ENCODE results near the gene NDUFA13.

NDUFA13 gene

GRCh38 chr19:19540715-19541515 is 24.9 kb downstream of the NDUFA13 start:
- peaks cover 24% of the 10 kb centered on the region for H3K4me1 Mint-ChIP-seq (ENCODE audit: low read depth)
- DNase-seq, result peak; percentile 84
- H3K27ac Mint-ChIP-seq, result peak overlapping the region; percentile 73
- peaks cover 7% of the 10 kb centered on the region for H3K27me3 Mint-ChIP-seq
- no peaks in the 10 kb centered on the region for H3K36me3 Mint-ChIP-seq (ENCODE audit: low read depth)
- no peaks in the 10 kb centered on the region for H3K9me3 Mint-ChIP-seq
- peak overlapping the region; percentile 60 for H3K4me3 Mint-ChIP-seq

- H3K36me3 Mint-ChIP-seq (ENCODE audit: low read depth), result no peaks in the 10 kb centered on the region
- no peak overlapping the region for H3K4me3 Mint-ChIP-seq
- no peaks in the 10 kb centered on the region for H3K9me3 Mint-ChIP-seq
- H3K27ac Mint-ChIP-seq, result no peak overlapping the region
- H3K27me3 Mint-ChIP-seq, result peaks cover 7% of the 10 kb centered on the region
- DNase-seq, result no peak
- peaks cover 24% of the 10 kb centered on the region for H3K4me1 Mint-ChIP-seq (ENCODE audit: low read depth)
Observed at GRCh38 chr19:19541616-19542015, 25.6 kb downstream of the NDUFA13 start.

- H3K4me1 Mint-ChIP-seq (ENCODE audit: low read depth), result peaks cover 24% of the 10 kb centered on the region
- DNase-seq, result no peak
- no peaks in the 10 kb centered on the region for H3K9me3 Mint-ChIP-seq
- H3K36me3 Mint-ChIP-seq (ENCODE audit: low read depth), result no peaks in the 10 kb centered on the region
- no peak overlapping the region for H3K27ac Mint-ChIP-seq
- peaks cover 7% of the 10 kb centered on the region for H3K27me3 Mint-ChIP-seq
- H3K4me3 Mint-ChIP-seq, result no peak overlapping the region
Observed at GRCh38 chr19:19542507-19542906, 26.5 kb downstream of the NDUFA13 start.

- Mint-ChIP-seq H3K27ac (no peak overlapping the region), H3K4me3 (no peak overlapping the region), H3K36me3 (ENCODE audit: low read depth) (no peaks in the 10 kb centered on the region), H3K27me3 (peaks cover 7% of the 10 kb centered on the region), H3K4me1 (ENCODE audit: low read depth) (peaks cover 19% of the 10 kb centered on the region), H3K9me3 (no peaks in the 10 kb centered on the region)
- DNase-seq, result no peak
Observed at GRCh38 chr19:19543101-19543500, 27.1 kb downstream of the NDUFA13 start.

GRCh38 chr19:19543640-19544039 is 27.6 kb downstream of the NDUFA13 start:
- Mint-ChIP-seq H3K36me3 (ENCODE audit: low read depth) (no peaks in the 10 kb centered on the region), H3K27me3 (peaks cover 5% of the 10 kb centered on the region), H3K4me1 (ENCODE audit: low read depth) (peaks cover 17% of the 10 kb centered on the region), H3K27ac (no peak overlapping the region), H3K9me3 (no peaks in the 10 kb centered on the region), H3K4me3 (no peak overlapping the region)
- no peak for DNase-seq

- no peak for DNase-seq
- Mint-ChIP-seq H3K4me3 (no peak overlapping the region), H3K9me3 (no peaks in the 10 kb centered on the region), H3K36me3 (ENCODE audit: low read depth) (no peaks in the 10 kb centered on the region), H3K4me1 (ENCODE audit: low read depth) (peaks cover 12% of the 10 kb centered on the region), H3K27me3 (peaks cover 3% of the 10 kb centered on the region), H3K27ac (no peak overlapping the region)
Observed at GRCh38 chr19:19544257-19544953, 28.4 kb downstream of the NDUFA13 start.

GRCh38 chr19:19544954-19545591 is 29.0 kb downstream of the NDUFA13 start:
- Mint-ChIP-seq H3K27me3 (peaks cover 3% of the 10 kb centered on the region), H3K4me3 (no peak overlapping the region), H3K36me3 (ENCODE audit: low read depth) (no peaks in the 10 kb centered on the region), H3K27ac (no peak overlapping the region), H3K9me3 (no peaks in the 10 kb centered on the region), H3K4me1 (ENCODE audit: low read depth) (peaks cover 12% of the 10 kb centered on the region)
- DNase-seq, result no peak

- H3K9me3 Mint-ChIP-seq, result no peaks in the 10 kb centered on the region
- H3K27ac Mint-ChIP-seq, result no peak overlapping the region
Observed at GRCh38 chr19:19545707-19546106, 29.7 kb downstream of the NDUFA13 start.

GRCh38 chr19:19546751-19547162 is 30.7 kb downstream of the NDUFA13 start:
- Mint-ChIP-seq H3K4me3 (no peak overlapping the region), H3K9me3 (no peaks in the 10 kb centered on the region), H3K27ac (no peak overlapping the region), H3K4me1 (ENCODE audit: low read depth) (peaks cover 2% of the 10 kb centered on the region), H3K36me3 (ENCODE audit: low read depth) (no peaks in the 10 kb centered on the region), H3K27me3 (peaks cover 3% of the 10 kb centered on the region)
- DNase-seq, result no peak

More at GRCh38 chr19:19545707-19546106, 29.7 kb downstream of the NDUFA13 start:
- no peak for DNase-seq
- no peaks in the 10 kb centered on the region for H3K36me3 Mint-ChIP-seq (ENCODE audit: low read depth)
- peaks cover 3% of the 10 kb centered on the region for H3K27me3 Mint-ChIP-seq
- H3K4me3 Mint-ChIP-seq, result no peak overlapping the region
- peaks cover 9% of the 10 kb centered on the region for H3K4me1 Mint-ChIP-seq (ENCODE audit: low read depth)

GRCh38 chr19:19547674-19548336 is 31.8 kb downstream of the NDUFA13 start:
- DNase-seq, result no peak
- Mint-ChIP-seq H3K4me3 (no peak overlapping the region), H3K4me1 (ENCODE audit: low read depth) (no peaks in the 10 kb centered on the region), H3K36me3 (ENCODE audit: low read depth) (no peaks in the 10 kb centered on the region), H3K27ac (no peak overlapping the region), H3K9me3 (no peaks in the 10 kb centered on the region), H3K27me3 (peaks cover 3% of the 10 kb centered on the region)

- H3K9me3 Mint-ChIP-seq, result no peaks in the 10 kb centered on the region
- no peak overlapping the region for H3K27ac Mint-ChIP-seq
- H3K4me3 Mint-ChIP-seq, result no peak overlapping the region
- no peaks in the 10 kb centered on the region for H3K4me1 Mint-ChIP-seq (ENCODE audit: low read depth)
- peaks cover 3% of the 10 kb centered on the region for H3K27me3 Mint-ChIP-seq
- no peak for DNase-seq
- H3K36me3 Mint-ChIP-seq (ENCODE audit: low read depth), result no peaks in the 10 kb centered on the region
Observed at GRCh38 chr19:19548915-19549759, 33.1 kb downstream of the NDUFA13 start.

- Mint-ChIP-seq H3K27me3 (peaks cover 3% of the 10 kb centered on the region), H3K9me3 (no peaks in the 10 kb centered on the region), H3K4me1 (ENCODE audit: low read depth) (peaks cover 3% of the 10 kb centered on the region), H3K27ac (no peak overlapping the region), H3K4me3 (no peak overlapping the region), H3K36me3 (ENCODE audit: low read depth) (no peaks in the 10 kb centered on the region)
- DNase-seq, result no peak
Observed at GRCh38 chr19:19549804-19550464, 33.9 kb downstream of the NDUFA13 start.

GRCh38 chr19:19550485-19550929 is 34.5 kb downstream of the NDUFA13 start:
- H3K36me3 Mint-ChIP-seq (ENCODE audit: low read depth), result no peaks in the 10 kb centered on the region
- DNase-seq, result no peak
- peaks cover 3% of the 10 kb centered on the region for H3K4me1 Mint-ChIP-seq (ENCODE audit: low read depth)
- no peaks in the 10 kb centered on the region for H3K9me3 Mint-ChIP-seq
- H3K27me3 Mint-ChIP-seq, result peaks cover 3% of the 10 kb centered on the region
- no peak overlapping the region for H3K27ac Mint-ChIP-seq
- no peak overlapping the region for H3K4me3 Mint-ChIP-seq
